OCI-LY7 (cell line): ENCODE data around the gene CHI3L2. TPM values are rescaled to one million over a fixed set of nuclear protein-coding genes. Genes with fewer than 3 reads are reported as not detected.

Experiments used
- BruUV-seq: library from RNA; stranded (reverse); fragments of 400-500 nt; replicated peaks from 2 replicates; lab custom pipeline; 2021; lab: Mats Ljungman, UMichigan
- CTCF ChIA-PET: fragments of 300-600 bp; sonication (Branson Sonifier 250); formaldehyde crosslinking; loops from one replicate; lab custom pipeline; 2022; ENCODE audit warnings: antibody characterized with exemption; ENCODE audit not compliant: unreplicated experiment; lab: Charles Lee
- POLR2A ChIA-PET: fragments of 300-600 bp; sonication (Branson Sonifier 250); formaldehyde crosslinking; loops from one replicate; lab custom pipeline; 2022; ENCODE audit warnings: antibody characterized with exemption; lab: Charles Lee
- DNase-seq: peaks from one replicate; pipeline ENCODE4 v3.0.0-alpha.2; 2015; ENCODE audit warnings: low spot score
- H2AFZ ChIP-seq: fragments of 200-600 bp; sonication (generic), shearing (Covaris generic); 2 replicates; pipeline ENCODE4 v1.6.1; 2014; ENCODE audit warnings: mild to moderate bottlenecking, antibody characterized with exemption, low read length, moderate library complexity
- H3K27ac ChIP-seq: fragments of 200-600 bp; sonication (generic); 2 replicates; pipeline ENCODE4 v1.5.1; 2014; ENCODE audit warnings: mixed run types, low read depth, mild to moderate bottlenecking, moderate library complexity, low read length, inconsistent platforms; ENCODE audit not compliant: poor library complexity, severe bottlenecking
- H3K36me3 ChIP-seq: fragments of 200-600 bp; sonication (generic); 2 replicates; pipeline ENCODE4 v1.6.1; 2014; ENCODE audit warnings: mild to moderate bottlenecking, antibody characterized with exemption, low read length, moderate library complexity, mixed read lengths; ENCODE audit not compliant: insufficient read depth
- H3K4me1 ChIP-seq: fragments of 200-600 bp; sonication (generic); 2 replicates; pipeline ENCODE4 v1.5.1; 2014; ENCODE audit warnings: mild to moderate bottlenecking, low read length; ENCODE audit not compliant: insufficient read depth, poor library complexity, severe bottlenecking
- H3K4me2 ChIP-seq: fragments of 200-600 bp; sonication (generic); 2 replicates; pipeline ENCODE4 v1.6.1; 2014; ENCODE audit warnings: mild to moderate bottlenecking, low read length
- H3K4me3 ChIP-seq: fragments of 200-600 bp; sonication (generic); 2 replicates; pipeline ENCODE4 v1.5.1; 2014; ENCODE audit warnings: mild to moderate bottlenecking, low read depth, low read length; ENCODE audit not compliant: poor library complexity, severe bottlenecking
- H3K79me2 ChIP-seq: fragments of 200-600 bp; sonication (generic); 2 replicates; pipeline ENCODE4 v1.6.1; 2016; ENCODE audit warnings: low read depth, mild to moderate bottlenecking, low read length, moderate library complexity, mixed read lengths; ENCODE audit not compliant: insufficient read depth
- H3K9me2 ChIP-seq: fragments of 200-600 bp; sonication (generic); 2 replicates; pipeline ENCODE4 v1.6.1; 2016; ENCODE audit warnings: mild to moderate bottlenecking, low read length, mixed read lengths; ENCODE audit not compliant: insufficient read depth
- H3K9me3 ChIP-seq: fragments of 200-600 bp; sonication (generic); 2 replicates; pipeline ENCODE4 v1.6.1; 2014; ENCODE audit warnings: mild to moderate bottlenecking, mixed run types, low read length, mixed read lengths
- H4K20me1 ChIP-seq: fragments of 200-600 bp; sonication (generic); 2 replicates; pipeline ENCODE4 v1.6.1; 2014; ENCODE audit warnings: mild to moderate bottlenecking, antibody characterized with exemption, low read length, moderate library complexity, mixed read lengths; ENCODE audit not compliant: insufficient read depth
- EZH2phosphoT487 ChIP-seq: fragments of 200-600 bp; sonication (generic); IDR thresholded peaks from 2 replicates; pipeline ENCODE4 v1.6.1; 2018; ENCODE audit warnings: low read depth, borderline replicate concordance, mild to moderate bottlenecking, mixed run types, antibody characterized with exemption, low read length, moderate library complexity, mixed read lengths
- intact Hi-C: fragments of 100-400 bp; cut with micrococcal nuclease; formaldehyde crosslinking; loops from one replicate; pipeline ENCODE4 v1.10.0; 2022; ENCODE audit not compliant: unreplicated experiment
- total RNA-seq, 2 experiments: library from RNA; depleted of rRNA in 1 of 2; stranded (reverse); fragments of >200 nt in 1 of 2; shearing (Covaris generic) in 1 of 2; gene quantifications; 2 replicates each; pipeline ENCODE4 v1.2.3, GENCODE V29; 2014 to 2022
- TF ChIP-seq, protein P1 (sequence below): fragments of 200-600 bp; sonication (generic); conservative IDR thresholded peaks from 2 replicates; pipeline ENCODE4 v1.5.1; 2014; ENCODE audit warnings: mild to moderate bottlenecking, antibody characterized with exemption, low read length, moderate library complexity, mixed read lengths

Gene CHI3L2
- total RNA-seq, 2 experiments from 2014 or later, result 37.1 to 88.7 TPM

DNA sequence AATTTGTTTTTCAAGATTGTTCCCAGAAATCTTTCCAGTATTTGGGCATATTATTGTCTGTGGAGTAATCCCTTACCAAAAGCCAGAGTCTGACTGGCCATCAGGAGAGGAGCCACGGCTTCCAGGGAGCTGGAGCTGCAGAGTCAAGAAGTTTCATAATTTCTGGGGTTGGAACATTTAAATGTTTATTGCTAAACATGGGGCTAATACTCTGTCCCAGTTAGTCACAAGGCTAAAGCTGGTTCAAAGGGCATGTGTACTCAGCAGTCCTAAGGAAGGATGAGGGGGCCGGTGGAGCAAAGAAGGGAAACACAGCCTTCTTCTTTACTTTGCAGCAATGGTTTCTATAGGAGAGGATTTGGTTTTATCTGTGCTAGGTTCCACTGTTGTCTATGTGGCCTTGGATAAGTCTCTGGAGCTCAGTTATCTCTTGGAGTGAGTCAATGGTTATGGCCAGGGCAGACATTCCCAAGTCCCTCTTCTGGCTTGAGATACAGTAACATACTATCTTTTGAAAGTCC is 36.5 kb upstream of the CHI3L2 start:
- H2AFZ ChIP-seq, result no peak overlapping the region
- ChIA-PET POLR2A (interaction anchor here (1.1 to 1.2 kb wide), 3 partner anchors 8 to 26 kb away, joined by 4 to 5 read pairs (median 5); no protein-coding TSS in a partner anchor), CTCF (no interaction called here)
- H3K9me2 ChIP-seq, result no peaks in the 10 kb centered on the region
- H3K4me3 ChIP-seq, result no peak overlapping the region
- no peak for DNase-seq
- no peaks in the 10 kb centered on the region for H3K79me2 ChIP-seq
- H3K4me2 ChIP-seq, result no peak overlapping the region
- intact Hi-C loops, result no loop called here
- peaks cover 18% of the 10 kb centered on the region for H3K4me1 ChIP-seq
- H4K20me1 ChIP-seq, result no peaks in the 10 kb centered on the region
- TF ChIP-seq EZH2phosphoT487, result no peak
- TF ChIP-seq, protein P1, sequence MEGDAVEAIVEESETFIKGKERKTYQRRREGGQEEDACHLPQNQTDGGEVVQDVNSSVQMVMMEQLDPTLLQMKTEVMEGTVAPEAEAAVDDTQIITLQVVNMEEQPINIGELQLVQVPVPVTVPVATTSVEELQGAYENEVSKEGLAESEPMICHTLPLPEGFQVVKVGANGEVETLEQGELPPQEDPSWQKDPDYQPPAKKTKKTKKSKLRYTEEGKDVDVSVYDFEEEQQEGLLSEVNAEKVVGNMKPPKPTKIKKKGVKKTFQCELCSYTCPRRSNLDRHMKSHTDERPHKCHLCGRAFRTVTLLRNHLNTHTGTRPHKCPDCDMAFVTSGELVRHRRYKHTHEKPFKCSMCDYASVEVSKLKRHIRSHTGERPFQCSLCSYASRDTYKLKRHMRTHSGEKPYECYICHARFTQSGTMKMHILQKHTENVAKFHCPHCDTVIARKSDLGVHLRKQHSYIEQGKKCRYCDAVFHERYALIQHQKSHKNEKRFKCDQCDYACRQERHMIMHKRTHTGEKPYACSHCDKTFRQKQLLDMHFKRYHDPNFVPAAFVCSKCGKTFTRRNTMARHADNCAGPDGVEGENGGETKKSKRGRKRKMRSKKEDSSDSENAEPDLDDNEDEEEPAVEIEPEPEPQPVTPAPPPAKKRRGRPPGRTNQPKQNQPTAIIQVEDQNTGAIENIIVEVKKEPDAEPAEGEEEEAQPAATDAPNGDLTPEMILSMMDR, result no peak
- H3K9me3 ChIP-seq, result no peaks in the 10 kb centered on the region
- H3K27ac ChIP-seq, result no peak overlapping the region
- peaks cover 76% of the 10 kb centered on the region for H3K36me3 ChIP-seq
- BruUV-seq, result no TSS peak

DNA sequence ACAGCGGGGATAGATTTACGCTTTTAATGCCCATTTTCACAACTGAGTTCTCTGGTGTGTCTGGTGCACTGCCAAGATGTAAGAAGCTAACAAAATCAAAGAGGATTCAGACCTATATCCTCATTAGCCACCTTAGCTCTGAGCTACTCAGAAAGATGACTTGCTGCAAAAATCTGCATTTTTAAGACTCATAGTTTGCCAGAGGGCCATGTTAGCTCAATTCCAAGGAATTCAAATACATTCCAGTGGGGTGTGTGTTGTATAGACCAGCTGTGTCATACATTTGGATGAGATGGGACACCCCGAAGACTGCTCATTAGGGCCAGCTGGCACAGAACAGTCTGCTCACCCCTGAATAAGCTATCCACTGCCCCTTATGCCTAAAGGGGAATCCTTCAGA is 36.0 kb upstream of the CHI3L2 start:
- H3K36me3 ChIP-seq, result peaks cover 76% of the 10 kb centered on the region

DNA sequence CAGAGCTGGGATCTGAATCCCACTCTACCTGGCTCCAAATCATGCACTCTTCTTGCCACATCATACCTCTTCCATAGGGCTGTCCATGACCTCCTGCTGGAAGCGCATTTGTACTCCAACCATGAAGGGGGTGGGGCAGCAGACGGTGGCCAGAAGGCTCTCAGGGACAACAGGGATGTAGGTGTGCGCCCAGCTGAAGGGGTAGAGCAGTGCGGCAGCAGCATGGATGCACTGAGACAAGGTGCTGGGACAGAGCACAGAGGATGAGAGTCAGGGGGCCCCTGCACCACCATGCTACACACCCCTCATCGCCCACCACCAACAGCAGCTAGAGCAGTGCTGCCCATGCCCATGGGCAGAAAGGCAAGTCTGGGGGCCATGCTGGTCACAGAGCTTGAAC is 35.4 kb upstream of the CHI3L2 start:
- no peaks in the 10 kb centered on the region for H3K9me3 ChIP-seq
- ChIA-PET POLR2A (interaction anchor here (0.7 to 1.7 kb wide), 6 partner anchors 9 to 31 kb away, joined by 3 to 5 read pairs (median 4); no protein-coding TSS in a partner anchor), CTCF (no interaction called here)
- no TSS peak for BruUV-seq
- no peak overlapping the region for H2AFZ ChIP-seq
- H3K4me2 ChIP-seq, result no peak overlapping the region
- peaks cover 70% of the 10 kb centered on the region for H3K36me3 ChIP-seq
- H3K27ac ChIP-seq, result no peak overlapping the region
- H4K20me1 ChIP-seq, result no peaks in the 10 kb centered on the region
- H3K9me2 ChIP-seq, result no peaks in the 10 kb centered on the region
- intact Hi-C loops, result no loop called here
- no peak for DNase-seq
- H3K4me3 ChIP-seq, result no peak overlapping the region
- H3K79me2 ChIP-seq, result no peaks in the 10 kb centered on the region
- no peak for TF ChIP-seq EZH2phosphoT487
- TF ChIP-seq, protein P1, result no peak
- peaks cover 18% of the 10 kb centered on the region for H3K4me1 ChIP-seq

More for the DNA sequence above, 36.0 kb upstream of the CHI3L2 start:
- H3K4me2 ChIP-seq, result no peak overlapping the region
- H2AFZ ChIP-seq, result no peak overlapping the region
- H3K4me3 ChIP-seq, result no peak overlapping the region
- DNase-seq, result no peak
- H3K27ac ChIP-seq, result no peak overlapping the region
- H3K9me3 ChIP-seq, result no peaks in the 10 kb centered on the region
- H3K79me2 ChIP-seq, result no peaks in the 10 kb centered on the region
- TF ChIP-seq, protein P1, result no peak
- no peak for TF ChIP-seq EZH2phosphoT487
- ChIA-PET POLR2A (interaction anchor here (0.7 to 1.7 kb wide), 5 partner anchors 9 to 30 kb away, joined by 3 to 5 read pairs (median 5); no protein-coding TSS in a partner anchor), CTCF (no interaction called here)
- H4K20me1 ChIP-seq, result no peaks in the 10 kb centered on the region
- intact Hi-C loops, result no loop called here
- BruUV-seq, result no TSS peak
- peaks cover 18% of the 10 kb centered on the region for H3K4me1 ChIP-seq
- H3K9me2 ChIP-seq, result no peaks in the 10 kb centered on the region
